ENCODE measurements around the gene CARNS1.

The CARNS1 gene

DNA sequence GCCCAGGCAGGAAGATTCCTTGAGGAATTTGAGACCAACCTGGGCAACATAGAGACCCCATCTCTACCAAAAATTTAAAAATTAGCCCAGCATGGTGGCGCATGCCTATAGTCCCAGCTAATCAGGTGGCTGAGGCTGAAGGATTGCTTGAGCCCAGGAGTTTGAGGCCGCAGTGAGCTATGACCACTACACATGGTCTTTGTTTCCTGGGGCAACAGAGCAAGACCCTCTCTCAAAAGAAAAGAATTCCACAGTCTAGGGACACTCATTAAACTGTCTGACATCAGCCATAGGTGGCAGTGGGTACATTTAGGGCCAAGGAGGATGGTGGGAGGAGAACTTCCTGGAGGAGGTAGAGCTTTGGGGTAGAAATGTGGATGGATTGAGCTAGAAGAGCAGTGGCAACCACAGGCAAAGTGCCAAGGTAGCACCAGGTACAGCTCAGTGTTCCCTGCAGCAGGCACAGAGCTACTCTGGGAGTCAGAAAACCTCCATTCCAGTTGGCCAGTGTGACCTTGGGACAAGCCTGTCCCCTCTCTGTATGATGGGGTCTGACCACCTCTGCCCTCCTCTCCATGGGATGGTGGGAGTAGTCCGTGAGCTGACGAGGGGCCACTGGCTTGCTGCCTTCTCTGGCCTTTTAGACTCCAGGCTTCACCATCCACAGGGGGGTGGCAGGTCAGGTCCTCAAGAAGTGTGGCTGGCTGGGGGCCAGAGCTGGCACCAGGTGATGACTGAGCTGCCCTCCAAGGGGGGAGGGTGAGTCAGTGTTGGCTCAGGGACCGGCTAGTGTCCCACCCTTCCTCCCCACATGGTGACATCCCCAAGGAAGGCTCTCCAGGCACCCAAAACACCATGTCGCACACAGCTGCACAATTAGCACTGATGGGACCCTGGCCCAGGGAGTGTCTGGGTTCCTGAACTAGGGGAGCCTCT lies 38.3 kb upstream of the CARNS1 start:
- DNase-seq, result no peak

DNA sequence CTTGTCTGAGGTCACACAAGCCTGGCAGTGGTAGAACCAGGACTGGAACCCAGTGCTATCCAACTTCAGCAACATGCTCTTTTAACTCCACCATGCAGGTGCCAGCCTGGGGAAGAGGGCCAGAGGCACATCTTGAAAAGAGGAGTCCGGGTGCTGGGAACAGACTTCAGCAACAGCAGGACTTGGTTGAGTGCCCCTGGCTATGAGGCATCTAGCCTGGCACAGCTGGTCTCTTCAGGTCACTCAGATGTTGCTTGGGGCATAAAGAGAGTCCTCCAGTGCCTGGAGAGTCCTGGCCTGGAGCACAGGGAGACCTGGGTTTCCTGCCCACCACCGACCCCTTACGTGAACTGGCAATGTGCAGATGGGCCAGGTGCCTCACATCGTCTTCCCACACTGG lies 36.9 kb upstream of the CARNS1 start:
- DNase-seq, result no peak

GRCh38 chr11:67379061-67380058 lies 36.1 kb upstream of the CARNS1 start:
- no peak for DNase-seq

GRCh38 chr11:67381244-67381972 lies 34.1 kb upstream of the CARNS1 start:
- peak; percentile 16 for DNase-seq

DNA sequence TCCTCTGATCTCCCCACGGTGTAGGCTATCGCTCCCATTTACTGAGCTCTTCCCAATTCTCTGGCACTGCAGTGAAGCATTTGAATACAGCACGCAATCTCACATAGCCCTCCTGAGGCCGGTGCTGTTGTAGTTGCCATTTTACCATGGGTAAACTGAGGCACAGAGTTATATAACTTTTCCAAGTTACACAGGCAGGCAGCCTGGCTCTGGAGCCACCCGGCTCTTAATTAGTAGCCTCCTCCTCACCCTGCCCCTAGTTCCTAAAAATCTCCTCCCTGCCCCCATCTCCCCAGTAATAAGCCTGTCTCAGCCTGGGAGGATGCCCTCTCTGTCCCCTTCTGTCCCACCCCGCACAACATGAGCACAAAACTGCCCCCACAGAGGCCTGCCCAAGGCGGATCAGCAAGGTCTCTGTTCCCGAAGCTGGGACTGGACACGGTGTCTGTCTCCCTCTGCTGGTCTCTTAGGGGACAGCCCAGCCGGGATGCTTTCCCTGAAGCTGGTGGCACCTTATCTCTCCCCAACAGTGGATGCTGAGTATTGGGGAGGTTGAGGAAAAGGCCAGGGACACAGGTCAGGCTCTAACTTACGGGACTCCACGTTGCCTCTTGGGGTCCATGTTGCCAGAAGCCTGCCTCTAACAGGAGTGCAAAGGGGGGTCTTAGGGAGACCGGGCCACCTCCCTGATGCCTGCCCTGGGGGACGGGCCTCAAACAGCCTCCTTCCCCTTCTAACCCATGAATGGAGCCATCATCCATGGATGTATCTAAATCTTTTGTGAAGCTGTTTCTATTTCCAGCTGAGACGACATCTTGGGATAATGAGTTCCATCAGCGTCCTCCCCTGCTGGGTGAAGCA lies 33.0 kb upstream of the CARNS1 start:
- DNase-seq, result no peak

DNA sequence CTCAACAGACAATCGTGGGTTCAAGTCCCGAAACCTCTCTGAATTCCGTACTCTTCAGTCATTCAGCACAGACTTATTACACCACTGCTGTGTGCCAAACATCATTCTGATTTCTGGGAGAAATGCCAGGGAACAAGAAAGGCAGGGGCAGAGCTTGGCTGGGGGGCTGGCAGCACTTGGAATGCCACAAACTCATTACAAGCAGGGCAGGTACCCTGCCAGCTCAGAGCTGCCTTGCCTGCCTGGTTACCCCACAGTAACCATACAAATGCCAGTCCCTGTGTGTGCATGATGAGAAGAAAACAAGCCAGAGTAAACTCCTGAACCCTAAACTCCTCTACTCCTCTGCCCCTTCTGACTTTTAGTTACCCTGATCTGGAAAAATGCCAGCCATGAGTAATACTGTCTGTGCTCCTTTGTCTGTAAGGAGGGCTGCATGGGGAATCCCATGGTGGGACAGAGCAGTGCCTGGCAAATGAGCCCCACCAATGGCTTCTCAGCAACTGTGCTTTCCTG lies 30.6 kb upstream of the CARNS1 start:
- no peak for DNase-seq

DNA sequence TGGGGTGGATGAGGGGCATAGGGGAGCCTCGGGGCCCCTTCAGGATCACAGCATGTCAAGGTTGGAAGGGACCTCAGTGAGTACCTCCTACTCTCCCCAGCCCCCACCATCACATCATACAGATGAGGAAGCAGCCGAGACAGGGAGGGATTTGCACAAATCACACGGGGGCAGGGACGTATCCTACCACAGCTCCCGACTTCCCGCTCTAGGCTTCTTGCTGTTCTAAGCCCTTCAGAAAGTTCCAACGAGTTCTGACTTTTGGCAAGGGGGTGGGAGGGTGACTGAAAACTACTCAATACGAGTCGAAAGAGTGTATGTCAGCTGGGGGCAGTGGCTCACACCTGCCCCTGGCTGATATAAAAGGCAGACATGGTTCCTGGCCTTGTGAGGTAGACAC lies 28.4 kb upstream of the CARNS1 start:
- no peak for DNase-seq

DNA sequence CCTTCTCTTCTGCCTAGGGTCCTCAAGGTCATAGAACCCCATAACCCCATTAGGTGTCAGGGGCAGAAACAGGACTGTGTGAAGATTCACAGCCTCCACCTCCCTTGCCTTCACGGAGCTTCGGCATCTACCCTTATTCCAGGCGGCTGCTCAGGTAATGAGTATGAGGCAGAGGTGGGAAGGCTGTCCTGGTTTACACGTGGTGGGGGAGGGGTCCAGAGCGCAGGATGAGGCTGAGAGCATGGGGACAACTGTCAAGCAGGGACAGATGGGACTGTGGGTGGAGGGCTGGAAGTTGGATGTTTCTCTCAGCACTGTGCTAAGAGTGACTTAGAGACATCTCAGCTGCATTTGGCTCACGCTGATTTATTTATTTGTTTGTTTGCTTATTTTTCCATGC lies 28.0 kb upstream of the CARNS1 start:
- no peak for DNase-seq

DNA sequence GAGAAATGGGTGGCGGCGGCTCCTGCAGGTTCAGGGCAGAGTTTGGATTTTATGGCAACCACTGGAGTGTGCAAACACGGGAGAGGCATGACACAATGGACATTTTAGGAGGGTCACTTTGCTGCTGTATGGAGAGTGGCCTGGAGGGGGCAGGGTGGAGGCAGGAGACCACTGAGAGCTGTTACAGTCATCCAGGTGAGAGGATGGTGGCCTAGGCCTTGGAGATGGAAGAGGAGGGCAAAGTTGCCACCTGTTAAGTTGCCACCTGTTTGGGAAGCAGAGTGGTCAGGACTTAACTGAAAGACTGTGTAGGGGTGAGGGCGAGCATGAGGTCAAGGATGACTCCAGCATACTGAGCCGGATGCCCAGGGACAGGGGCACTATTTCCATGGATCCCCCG lies 26.0 kb upstream of the CARNS1 start:
- DNase-seq, result no peak

DNA sequence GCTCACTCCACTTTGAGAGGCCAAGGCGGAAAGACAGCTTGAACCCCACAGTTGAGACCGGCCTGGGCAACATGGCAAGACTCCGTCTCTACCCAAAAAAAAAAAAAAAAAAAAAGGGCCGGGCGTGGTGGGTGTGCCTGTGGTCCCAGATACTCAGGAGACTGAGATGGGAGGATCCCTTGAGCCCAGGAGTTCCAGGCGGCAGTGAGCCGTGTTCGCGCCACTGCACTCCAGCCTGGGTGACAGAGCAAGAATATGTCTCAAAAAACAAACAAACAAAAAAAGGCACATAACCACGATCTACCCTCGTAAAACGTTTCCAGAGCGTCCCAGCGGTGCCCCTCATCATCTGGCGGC lies 24.6 kb upstream of the CARNS1 start:
- DNase-seq, result no peak

DNA sequence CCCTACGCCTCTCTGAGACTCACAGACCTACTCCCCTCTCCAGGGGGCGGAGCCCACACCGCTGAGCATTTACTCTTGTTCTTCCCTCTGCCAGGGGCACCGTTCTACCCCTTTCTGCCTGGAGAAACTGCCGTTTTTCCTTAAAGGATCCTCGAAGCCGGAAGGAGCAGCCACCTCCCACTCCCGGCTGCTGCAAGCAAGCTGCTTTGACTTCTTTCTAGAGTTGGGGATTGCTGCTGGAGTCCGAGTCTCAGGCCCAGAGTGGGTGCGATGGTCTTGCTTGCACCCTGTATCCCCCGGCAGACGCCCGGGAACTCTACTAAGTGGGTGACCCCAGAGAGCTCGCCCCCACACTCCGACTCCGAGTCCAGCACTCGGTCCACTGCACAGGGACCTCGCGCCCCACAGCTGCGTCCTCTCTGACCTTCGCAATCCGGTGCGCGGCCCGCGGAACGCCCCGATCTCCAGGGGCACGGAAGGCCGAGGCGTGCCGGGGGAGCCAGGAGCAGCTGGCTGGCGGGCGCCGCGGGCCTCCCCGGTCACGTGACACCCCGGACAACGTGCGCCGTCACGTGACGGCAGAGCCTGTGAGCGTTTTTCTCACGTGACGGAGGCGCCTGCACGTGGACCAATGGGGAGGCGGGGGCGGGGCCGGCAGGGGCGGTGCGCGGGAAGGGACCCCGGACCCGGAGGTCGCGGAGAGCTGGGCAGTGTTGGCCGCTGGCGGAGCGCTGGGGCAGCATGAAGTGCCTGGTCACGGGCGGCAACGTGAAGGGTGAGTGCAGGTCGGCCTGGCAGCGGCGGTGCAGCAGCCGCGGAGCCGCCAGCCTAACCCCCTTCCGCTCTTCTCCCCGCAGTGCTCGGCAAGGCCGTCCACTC lies 23.9 kb upstream of the CARNS1 start, which contains the start of gene RAD9A:
Gene RAD9A, plus strand, starts transcription at position 683 of the 879 bp plus-strand sequence. Its CDS starts 59 bp downstream, at position 742.
- DNase-seq, result peak; percentile 44

- no peak for DNase-seq
These were observed 23.2 kb upstream of the CARNS1 start for GRCh38 chr11:67392183-67392715.

DNA sequence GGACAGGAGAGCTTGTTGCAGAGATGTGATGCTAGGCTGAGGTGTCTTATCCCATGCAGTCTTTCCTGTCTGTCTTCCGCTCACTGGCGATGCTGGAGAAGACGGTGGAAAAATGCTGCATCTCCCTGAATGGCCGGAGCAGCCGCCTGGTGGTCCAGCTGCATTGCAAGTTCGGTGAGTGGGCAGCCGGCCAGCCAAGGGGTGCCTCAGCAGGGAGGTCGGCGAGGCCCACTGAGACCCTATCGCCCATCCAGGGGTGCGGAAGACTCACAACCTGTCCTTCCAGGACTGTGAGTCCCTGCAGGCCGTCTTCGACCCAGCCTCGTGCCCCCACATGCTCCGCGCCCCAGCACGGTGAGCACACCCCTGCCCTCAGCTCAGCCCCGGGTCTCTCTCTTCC lies 22.0 kb upstream of the CARNS1 start:
- DNase-seq, result no peak

- DNase-seq, result no peak
These were observed 21.5 kb upstream of the CARNS1 start for GRCh38 chr11:67393990-67394389.

GRCh38 chr11:67395555-67396258 lies 19.8 kb upstream of the CARNS1 start:
- no peak for DNase-seq

GRCh38 chr11:67396259-67396581 lies 19.3 kb upstream of the CARNS1 start:
- no peak for DNase-seq

GRCh38 chr11:67396587-67397389 lies 18.7 kb upstream of the CARNS1 start:
- no peak for DNase-seq

GRCh38 chr11:67397536-67397935 lies 17.9 kb upstream of the CARNS1 start:
- DNase-seq, result no peak
